Measurements from ENCODE around the gene TRAK2. TPM values are rescaled to one million over a fixed set of nuclear protein-coding genes. Genes with fewer than 3 reads are reported as not detected.
"Not testable (repeated sequence)": the region's sequence is repeated elsewhere in the genome, so short reads cannot be mapped to it uniquely, and the experiment has no call there.

TRAK2 gene
- total RNA-seq, 1 experiment from 2014 or later: 33.2 TPM

- no peaks in the 10 kb centered on the region for H3K27me3 ChIP-seq (ENCODE audit: insufficient read depth, low read depth)
- H3K79me2 ChIP-seq (ENCODE audit: low read depth): peaks cover 18% of the 10 kb centered on the region
- H2AFZ ChIP-seq: no peak overlapping the region
- no peak overlapping the region for H3K27ac ChIP-seq
- no peak overlapping the region for H3K4me3 ChIP-seq
- peaks cover 16% of the 10 kb centered on the region for H3K4me1 ChIP-seq (replicated peaks; ENCODE audit: insufficient read depth)
- no peak for DNase-seq
- intact Hi-C loops (cut with micrococcal nuclease; ENCODE audit: unreplicated experiment): no loop called here
- H3F3A ChIP-seq (ENCODE audit: insufficient read depth, low read depth): peaks cover 11% of the 10 kb centered on the region
- H3K36me3 ChIP-seq (ENCODE audit: low read depth): no peaks in the 10 kb centered on the region
- no peaks in the 10 kb centered on the region for H3K9me3 ChIP-seq (ENCODE audit: insufficient read depth, low read depth)
- BruUV-seq (replicated peaks): no TSS peak
- no peaks in the 10 kb centered on the region for H3K9me2 ChIP-seq (ENCODE audit: insufficient read depth)
- ChIA-PET POLR2A (ENCODE audit: unreplicated experiment) (no interaction called here), CTCF (interaction anchor here (1.0 kb wide), 1 partner anchor 26 kb away, joined by 4 read pairs; no protein-coding TSS in a partner anchor)
- no peaks in the 10 kb centered on the region for H4K20me1 ChIP-seq (ENCODE audit: insufficient read depth)
- no peak overlapping the region; the same call in 1 of the 2 replicates for H3K4me2 ChIP-seq
- TF ChIP-seq CTCF (conservative IDR thresholded peaks at IDR 0.05): no peak
- TF ChIP-seq EZH2 (IDR thresholded peaks at IDR 0.05; ENCODE audit: low read depth): no peak
Observed at GRCh38 chr2:201441409-201441808, 9.8 kb downstream of the TRAK2 start.

GRCh38 chr2:201440182-201440581 lies 11.1 kb downstream of the TRAK2 start:
- no peaks in the 10 kb centered on the region for H4K20me1 ChIP-seq (ENCODE audit: insufficient read depth)
- TF ChIP-seq EZH2 (IDR thresholded peaks at IDR 0.05; ENCODE audit: low read depth) (no peak), CTCF (conservative IDR thresholded peaks at IDR 0.05) (no peak)
- H3K9me2 ChIP-seq (ENCODE audit: insufficient read depth): no peaks in the 10 kb centered on the region
- H3K79me2 ChIP-seq (ENCODE audit: low read depth): peaks cover 23% of the 10 kb centered on the region
- ChIA-PET CTCF (interaction anchor here (0.6 to 1.3 kb wide), 2 partner anchors 24 to 208 kb away, joined by 3 to 5 read pairs; no protein-coding TSS in a partner anchor), POLR2A (ENCODE audit: unreplicated experiment) (interaction anchor here (0.5 to 0.6 kb wide), 4 partner anchors 8 to 257 kb away, joined by 3 to 4 read pairs (median 3); partner anchors contain the start of gene CASP10)
- DNase-seq: peak; percentile 73 to 93
- no peaks in the 10 kb centered on the region for H3K9me3 ChIP-seq (ENCODE audit: insufficient read depth, low read depth)
- no peak overlapping the region for H2AFZ ChIP-seq
- H3K27ac ChIP-seq: peak overlapping the region; percentile 32; the same call in 1 of the 2 replicates
- intact Hi-C loops (cut with micrococcal nuclease; ENCODE audit: unreplicated experiment): no loop called here
- H3K4me1 ChIP-seq (replicated peaks; ENCODE audit: insufficient read depth): peaks cover 16% of the 10 kb centered on the region
- BruUV-seq (replicated peaks): no TSS peak
- H3K27me3 ChIP-seq (ENCODE audit: insufficient read depth, low read depth): no peaks in the 10 kb centered on the region
- H3K4me2 ChIP-seq: peak overlapping the region; percentile 54
- peaks cover 11% of the 10 kb centered on the region for H3F3A ChIP-seq (ENCODE audit: insufficient read depth, low read depth)
- H3K4me3 ChIP-seq: 0 out of 2 replicates have a peak overlapping the region, but pooled peaks have one; percentile 14
- H3K36me3 ChIP-seq (ENCODE audit: low read depth): no peaks in the 10 kb centered on the region

- intact Hi-C loops (cut with micrococcal nuclease; ENCODE audit: unreplicated experiment); BruUV-seq (replicated peaks): not testable (repeated sequence)
- peaks cover 25% of the 10 kb centered on the region; the same call in 1 of the 2 replicates for H3K79me2 ChIP-seq (ENCODE audit: low read depth)
Observed at GRCh38 chr2:201439336-201439922, 11.8 kb downstream of the TRAK2 start.

More at GRCh38 chr2:201439336-201439922, 11.8 kb downstream of the TRAK2 start:
- ChIA-PET CTCF (interaction anchor here (0.7 to 1.3 kb wide), 2 partner anchors 207 to 1385 kb away, joined by 3 to 5 read pairs; no protein-coding TSS in a partner anchor), POLR2A (ENCODE audit: unreplicated experiment) (interaction anchor here (0.6 kb wide), 1 partner anchor 206 kb away, joined by 3 read pairs; no protein-coding TSS in a partner anchor)
- DNase-seq; H4K20me1 ChIP-seq (ENCODE audit: insufficient read depth); H3K36me3 ChIP-seq (ENCODE audit: low read depth); H3K9me2 ChIP-seq (ENCODE audit: insufficient read depth); H3K27ac ChIP-seq; H2AFZ ChIP-seq; H3K4me2 ChIP-seq; H3K9me3 ChIP-seq (ENCODE audit: insufficient read depth, low read depth); H3K27me3 ChIP-seq (ENCODE audit: insufficient read depth, low read depth); H3K4me3 ChIP-seq: not testable (repeated sequence)
- peaks cover 16% of the 10 kb centered on the region for H3K4me1 ChIP-seq (replicated peaks; ENCODE audit: insufficient read depth)
- H3F3A ChIP-seq (ENCODE audit: insufficient read depth, low read depth): peaks cover 11% of the 10 kb centered on the region

Data from PC-9 (cell line).